K562 (cell line): ENCODE measurements around the gene RGL2.

Experiments used
- MAFF ChIP-seq: IDR thresholded peaks from 2 replicates; pipeline ENCODE4 v1.6.1; 2012; ENCODE audit warnings: low read length, improper control_type of control experiment
- PHF20 ChIP-seq: fragments of 450-650 bp; IDR thresholded peaks from 2 replicates; pipeline ENCODE4 v1.6.1; 2018; ENCODE audit not compliant: partially characterized antibody
- RB1 ChIP-seq: fragments of 450-650 bp; IDR thresholded peaks from 2 replicates; pipeline ENCODE4 v1.6.1; 2017; ENCODE audit warnings: low read depth, mild to moderate bottlenecking
- ZZZ3 ChIP-seq: fragments of 450-650 bp; IDR thresholded peaks from 2 replicates; pipeline ENCODE4 v1.6.1; 2016; ENCODE audit warnings: antibody characterized with exemption, mild to moderate bottlenecking, moderate library complexity
- TF ChIP-seq, protein P1 (sequence below): sonication (generic); formaldehyde crosslinking; IDR thresholded peaks from 2 replicates; pipeline ENCODE4 v1.5.0; 2020; ENCODE audit warnings: missing genetic modification reagents
- TF ChIP-seq, protein P2 (sequence below): sonication (generic); IDR thresholded peaks from 2 replicates; pipeline ENCODE4 v1.6.1; 2016
- TF ChIP-seq, protein P3 (sequence below), 3 experiments: IDR thresholded peaks in 2 of 3; conservative IDR thresholded peaks in 1 of 3; 2 replicates each; pipeline ENCODE4 v1.5.1; 2011 to 2012; ENCODE audit warnings: low read length in 3 of 3, mild to moderate bottlenecking in 3 of 3, control low read depth in 2 of 3, improper control_type of control experiment in 1 of 3, inconsistent platforms in 1 of 3, low read depth in 1 of 3, mixed read lengths in 1 of 3, moderate library complexity in 1 of 3; ENCODE audit not compliant: insufficient read depth in 2 of 3
- TF ChIP-seq, protein P4 (sequence below): sonication (generic); formaldehyde crosslinking; IDR thresholded peaks from 2 replicates; pipeline ENCODE4 v1.8.0; 2022; ENCODE audit warnings: missing genetic modification reagents, mild to moderate bottlenecking, borderline replicate concordance

DNA sequence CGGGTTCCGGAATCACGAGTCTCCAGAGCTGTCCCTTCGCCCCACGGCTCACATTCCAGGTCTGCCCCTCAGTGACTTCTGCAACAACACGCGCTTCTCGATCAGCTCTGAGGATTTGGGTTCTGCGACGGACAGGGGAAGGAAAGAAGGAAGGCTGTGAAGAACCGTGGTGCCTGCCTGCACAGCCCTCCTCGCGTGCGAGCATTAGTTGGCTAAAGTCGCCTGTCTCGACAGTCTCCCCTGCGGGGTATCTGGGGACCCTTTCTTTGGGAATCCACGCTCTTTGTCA is 50.2 kb downstream of the RGL2 start:
- TF ChIP-seq, protein P1, sequence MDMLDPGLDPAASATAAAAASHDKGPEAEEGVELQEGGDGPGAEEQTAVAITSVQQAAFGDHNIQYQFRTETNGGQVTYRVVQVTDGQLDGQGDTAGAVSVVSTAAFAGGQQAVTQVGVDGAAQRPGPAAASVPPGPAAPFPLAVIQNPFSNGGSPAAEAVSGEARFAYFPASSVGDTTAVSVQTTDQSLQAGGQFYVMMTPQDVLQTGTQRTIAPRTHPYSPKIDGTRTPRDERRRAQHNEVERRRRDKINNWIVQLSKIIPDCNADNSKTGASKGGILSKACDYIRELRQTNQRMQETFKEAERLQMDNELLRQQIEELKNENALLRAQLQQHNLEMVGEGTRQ: no peak
- no peak for TF ChIP-seq ZZZ3
- TF ChIP-seq PHF20: no peak
- TF ChIP-seq, protein P2, sequence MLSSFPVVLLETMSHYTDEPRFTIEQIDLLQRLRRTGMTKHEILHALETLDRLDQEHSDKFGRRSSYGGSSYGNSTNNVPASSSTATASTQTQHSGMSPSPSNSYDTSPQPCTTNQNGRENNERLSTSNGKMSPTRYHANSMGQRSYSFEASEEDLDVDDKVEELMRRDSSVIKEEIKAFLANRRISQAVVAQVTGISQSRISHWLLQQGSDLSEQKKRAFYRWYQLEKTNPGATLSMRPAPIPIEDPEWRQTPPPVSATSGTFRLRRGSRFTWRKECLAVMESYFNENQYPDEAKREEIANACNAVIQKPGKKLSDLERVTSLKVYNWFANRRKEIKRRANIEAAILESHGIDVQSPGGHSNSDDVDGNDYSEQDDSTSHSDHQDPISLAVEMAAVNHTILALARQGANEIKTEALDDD: no peak
- no peak; the same call in 1 of the 2 replicates for TF ChIP-seq RB1
- TF ChIP-seq, protein P3, sequence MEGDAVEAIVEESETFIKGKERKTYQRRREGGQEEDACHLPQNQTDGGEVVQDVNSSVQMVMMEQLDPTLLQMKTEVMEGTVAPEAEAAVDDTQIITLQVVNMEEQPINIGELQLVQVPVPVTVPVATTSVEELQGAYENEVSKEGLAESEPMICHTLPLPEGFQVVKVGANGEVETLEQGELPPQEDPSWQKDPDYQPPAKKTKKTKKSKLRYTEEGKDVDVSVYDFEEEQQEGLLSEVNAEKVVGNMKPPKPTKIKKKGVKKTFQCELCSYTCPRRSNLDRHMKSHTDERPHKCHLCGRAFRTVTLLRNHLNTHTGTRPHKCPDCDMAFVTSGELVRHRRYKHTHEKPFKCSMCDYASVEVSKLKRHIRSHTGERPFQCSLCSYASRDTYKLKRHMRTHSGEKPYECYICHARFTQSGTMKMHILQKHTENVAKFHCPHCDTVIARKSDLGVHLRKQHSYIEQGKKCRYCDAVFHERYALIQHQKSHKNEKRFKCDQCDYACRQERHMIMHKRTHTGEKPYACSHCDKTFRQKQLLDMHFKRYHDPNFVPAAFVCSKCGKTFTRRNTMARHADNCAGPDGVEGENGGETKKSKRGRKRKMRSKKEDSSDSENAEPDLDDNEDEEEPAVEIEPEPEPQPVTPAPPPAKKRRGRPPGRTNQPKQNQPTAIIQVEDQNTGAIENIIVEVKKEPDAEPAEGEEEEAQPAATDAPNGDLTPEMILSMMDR (IDR thresholded peaks at IDR 0.05 in 2 of 3, conservative IDR thresholded peaks at IDR 0.05 in 1 of 3; ENCODE audit: insufficient read depth in 2 of 3, low read depth in 1 of 3, low read length in 3 of 3): no peak; a peak in 1 of 6 replicates
- TF ChIP-seq, protein P4, sequence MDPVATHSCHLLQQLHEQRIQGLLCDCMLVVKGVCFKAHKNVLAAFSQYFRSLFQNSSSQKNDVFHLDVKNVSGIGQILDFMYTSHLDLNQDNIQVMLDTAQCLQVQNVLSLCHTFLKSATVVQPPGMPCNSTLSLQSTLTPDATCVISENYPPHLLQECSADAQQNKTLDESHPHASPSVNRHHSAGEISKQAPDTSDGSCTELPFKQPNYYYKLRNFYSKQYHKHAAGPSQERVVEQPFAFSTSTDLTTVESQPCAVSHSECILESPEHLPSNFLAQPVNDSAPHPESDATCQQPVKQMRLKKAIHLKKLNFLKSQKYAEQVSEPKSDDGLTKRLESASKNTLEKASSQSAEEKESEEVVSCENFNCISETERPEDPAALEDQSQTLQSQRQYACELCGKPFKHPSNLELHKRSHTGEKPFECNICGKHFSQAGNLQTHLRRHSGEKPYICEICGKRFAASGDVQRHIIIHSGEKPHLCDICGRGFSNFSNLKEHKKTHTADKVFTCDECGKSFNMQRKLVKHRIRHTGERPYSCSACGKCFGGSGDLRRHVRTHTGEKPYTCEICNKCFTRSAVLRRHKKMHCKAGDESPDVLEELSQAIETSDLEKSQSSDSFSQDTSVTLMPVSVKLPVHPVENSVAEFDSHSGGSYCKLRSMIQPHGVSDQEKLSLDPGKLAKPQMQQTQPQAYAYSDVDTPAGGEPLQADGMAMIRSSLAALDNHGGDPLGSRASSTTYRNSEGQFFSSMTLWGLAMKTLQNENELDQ (CRISPR knock-in tag): no peak
- no peak for TF ChIP-seq MAFF
